ENCODE data around the gene RSPO3.

The RSPO3 gene

GRCh38 chr6:127111526-127111925 lies 6.9 kb upstream of the RSPO3 start:
- no peak for DNase-seq (ENCODE audit: low spot score)

GRCh38 chr6:127114214-127114760 lies 4.2 kb upstream of the RSPO3 start:
- no peak for DNase-seq (ENCODE audit: low spot score)

GRCh38 chr6:127115084-127115655 lies 3.3 kb upstream of the RSPO3 start:
- no peak for DNase-seq (ENCODE audit: low spot score)

GRCh38 chr6:127115746-127116145 lies 2.7 kb upstream of the RSPO3 start:
- no peak for DNase-seq (ENCODE audit: low spot score)

GRCh38 chr6:127117979-127118297 lies 533 bp upstream of the RSPO3 start:
- DNase-seq (ENCODE audit: low spot score): peak; percentile 62

GRCh38 chr6:127119102-127120022 lies 891 bp downstream of the RSPO3 start:
- peak; percentile 65 for DNase-seq (ENCODE audit: low spot score)

- DNase-seq (ENCODE audit: low spot score): peak; percentile 59
Observed at GRCh38 chr6:127120023-127120786, 1.7 kb downstream of the RSPO3 start.

GRCh38 chr6:127120787-127121636 lies 2.5 kb downstream of the RSPO3 start:
- DNase-seq (ENCODE audit: low spot score): peak; percentile 88

GRCh38 chr6:127121637-127121960 lies 3.1 kb downstream of the RSPO3 start:
- DNase-seq (ENCODE audit: low spot score): no peak

- no peak for DNase-seq (ENCODE audit: low spot score)
Observed at GRCh38 chr6:127124172-127124571, 5.7 kb downstream of the RSPO3 start.

- no peak for DNase-seq (ENCODE audit: low spot score)
Observed at GRCh38 chr6:127124680-127125079, 6.2 kb downstream of the RSPO3 start.

GRCh38 chr6:127128066-127128465 lies 9.6 kb downstream of the RSPO3 start:
- DNase-seq (ENCODE audit: low spot score): no peak

GRCh38 chr6:127129251-127129650 lies 10.8 kb downstream of the RSPO3 start:
- no peak for DNase-seq (ENCODE audit: low spot score)

- no peak for DNase-seq (ENCODE audit: low spot score)
Observed at GRCh38 chr6:127131275-127131674, 12.8 kb downstream of the RSPO3 start.

- DNase-seq (ENCODE audit: low spot score): no peak
Observed at GRCh38 chr6:127131772-127132376, 13.4 kb downstream of the RSPO3 start.

- DNase-seq (ENCODE audit: low spot score): no peak
Observed at GRCh38 chr6:127134136-127134535, 15.7 kb downstream of the RSPO3 start.

- no peak for DNase-seq (ENCODE audit: low spot score)
Observed at GRCh38 chr6:127136786-127137185, 18.3 kb downstream of the RSPO3 start.

GRCh38 chr6:127146932-127147331 lies 28.5 kb downstream of the RSPO3 start:
- DNase-seq (ENCODE audit: low spot score): no peak

GRCh38 chr6:127147534-127147933 lies 29.1 kb downstream of the RSPO3 start:
- no peak for DNase-seq (ENCODE audit: low spot score)

GRCh38 chr6:127148511-127148910 lies 30.0 kb downstream of the RSPO3 start:
- no peak for DNase-seq (ENCODE audit: low spot score)

- DNase-seq (ENCODE audit: low spot score): no peak
Observed at GRCh38 chr6:127154509-127154908, 36.0 kb downstream of the RSPO3 start.
